KOPT-K1 (cell line): ENCODE results near the gene EML2.
"Not testable (repeated sequence)": the region's sequence is repeated elsewhere in the genome, so short reads cannot be mapped to it uniquely, and the experiment has no call there.

Experiments used
- H3K27ac ChIP-seq: fragments of 200-600 bp; sonication (generic); 2 replicates; pipeline ENCODE4 v1.5.1; 2016; ENCODE audit warnings: antibody characterized with exemption, mild to moderate bottlenecking, low read depth, low read length; ENCODE audit not compliant: poor library complexity, severe bottlenecking
- H3K36me3 ChIP-seq: fragments of 200-600 bp; sonication (generic); 2 replicates; pipeline ENCODE4 v1.5.1; 2017; ENCODE audit warnings: antibody characterized with exemption, mild to moderate bottlenecking, low read length, moderate library complexity; ENCODE audit not compliant: insufficient read depth
- H3K9me3 ChIP-seq: fragments of 200-600 bp; sonication (generic); 2 replicates; pipeline ENCODE4 v1.5.1; 2017; ENCODE audit warnings: antibody characterized with exemption, low read length, mild to moderate bottlenecking; ENCODE audit not compliant: insufficient read depth, poor library complexity, severe bottlenecking

The EML2 gene

DNA sequence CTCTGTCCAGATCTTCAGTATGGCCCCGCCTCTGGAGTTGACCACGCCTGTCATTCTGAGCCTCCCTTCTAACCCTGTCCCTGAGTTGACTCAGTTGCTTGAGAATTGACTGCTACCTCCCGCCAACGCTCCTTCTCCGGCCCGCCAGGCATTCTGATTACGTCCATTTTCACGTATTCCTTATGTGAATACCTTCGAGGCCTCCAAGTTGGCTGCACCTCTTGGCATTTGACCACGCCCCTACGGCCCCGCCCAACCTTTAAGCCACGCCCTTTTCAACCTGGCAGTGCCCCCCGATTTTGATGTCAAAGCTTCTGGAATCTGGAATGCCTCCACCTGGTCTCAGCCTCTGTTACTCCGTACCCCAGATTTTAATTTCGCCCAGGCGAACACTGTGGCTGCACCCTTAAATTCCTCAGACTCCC, 1.7 kb upstream of the EML2 start:
- no peaks in the 10 kb centered on the region for H3K36me3 ChIP-seq
- H3K9me3 ChIP-seq: no peaks in the 10 kb centered on the region
- no peak overlapping the region for H3K27ac ChIP-seq

DNA sequence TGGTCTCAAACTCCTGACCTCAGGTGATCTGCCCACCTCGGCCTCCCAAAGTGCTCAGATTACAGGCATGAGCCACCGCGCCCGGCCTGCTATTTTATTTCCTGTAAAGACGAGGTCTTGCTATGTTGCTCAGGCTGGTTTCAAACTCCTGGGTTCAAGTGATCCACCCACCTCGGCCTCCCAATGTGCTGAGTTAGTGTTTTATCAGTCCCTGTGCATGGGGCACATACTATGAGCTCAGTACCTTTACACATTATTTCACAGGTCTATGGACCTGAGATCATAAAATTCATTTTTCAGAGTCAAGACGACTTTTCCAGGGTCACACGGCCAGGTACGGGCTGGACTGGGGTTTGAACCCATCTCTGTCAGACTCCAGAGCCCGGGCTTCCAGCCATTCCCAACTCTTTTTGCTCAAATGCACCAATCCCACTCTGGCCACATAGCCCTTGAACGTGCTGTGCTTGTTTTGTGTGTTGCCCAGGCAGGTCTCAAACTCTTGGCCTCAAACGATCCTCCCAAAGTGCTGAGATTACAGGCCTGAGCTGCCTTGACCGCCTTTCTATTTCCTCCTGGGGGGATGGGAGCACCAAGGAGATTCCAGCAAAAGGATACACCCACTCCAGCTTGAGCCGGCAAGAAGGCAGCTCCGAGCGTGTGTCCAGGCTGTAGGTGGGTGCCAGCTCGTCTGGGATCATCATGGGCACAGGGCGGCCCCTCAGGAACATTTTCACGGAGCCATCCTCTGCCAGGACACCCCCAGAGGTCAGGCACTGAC, 1.1 kb downstream of the EML2 start:
- H3K36me3 ChIP-seq: no peaks in the 10 kb centered on the region
- no peaks in the 10 kb centered on the region for H3K9me3 ChIP-seq
- H3K27ac ChIP-seq: no peak overlapping the region

DNA sequence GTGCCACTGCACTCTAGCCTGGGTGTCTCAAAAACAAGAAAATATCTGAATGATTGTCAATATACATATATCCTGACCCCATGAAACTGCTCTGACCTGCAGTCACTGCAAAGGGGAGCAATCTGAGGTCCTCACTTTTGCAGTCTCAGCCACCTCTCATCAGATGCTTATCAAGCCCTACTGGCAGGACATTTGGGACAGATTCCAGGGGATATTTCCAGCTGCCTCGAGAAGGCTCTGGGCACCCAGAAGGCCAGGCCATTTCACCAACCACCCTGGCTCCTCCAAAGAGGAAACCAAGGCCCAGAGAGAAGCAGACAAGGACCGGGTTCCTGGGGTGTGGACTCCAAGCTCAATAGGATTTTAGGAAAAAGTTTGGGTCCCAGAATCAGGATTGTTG, 2.3 kb downstream of the EML2 start:
- H3K36me3 ChIP-seq: no peaks in the 10 kb centered on the region
- H3K9me3 ChIP-seq: no peaks in the 10 kb centered on the region
- H3K27ac ChIP-seq: no peak overlapping the region

DNA sequence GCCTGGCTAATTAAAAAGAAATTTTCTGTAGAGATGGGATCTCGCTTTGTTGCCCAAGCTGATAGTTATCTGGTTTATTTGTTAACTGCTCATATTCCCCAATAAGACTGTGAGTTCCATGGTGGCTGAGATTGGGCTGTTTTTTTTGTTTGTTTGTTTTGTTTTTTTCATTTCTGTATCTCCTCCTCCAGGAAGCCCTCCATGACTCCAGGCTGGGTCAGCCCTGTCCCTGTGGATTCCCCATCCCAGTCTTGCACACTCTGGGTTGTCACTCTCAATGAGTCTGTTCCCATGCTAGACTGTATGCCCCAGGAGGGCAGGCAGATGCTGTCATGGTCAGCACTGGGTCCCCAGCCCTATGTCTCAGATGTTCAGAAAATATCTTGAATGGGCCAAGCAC, 2.9 kb downstream of the EML2 start:
- Histone ChIP-seq H3K9me3 (no peaks in the 10 kb centered on the region), H3K36me3 (no peaks in the 10 kb centered on the region), H3K27ac (no peak overlapping the region)

DNA sequence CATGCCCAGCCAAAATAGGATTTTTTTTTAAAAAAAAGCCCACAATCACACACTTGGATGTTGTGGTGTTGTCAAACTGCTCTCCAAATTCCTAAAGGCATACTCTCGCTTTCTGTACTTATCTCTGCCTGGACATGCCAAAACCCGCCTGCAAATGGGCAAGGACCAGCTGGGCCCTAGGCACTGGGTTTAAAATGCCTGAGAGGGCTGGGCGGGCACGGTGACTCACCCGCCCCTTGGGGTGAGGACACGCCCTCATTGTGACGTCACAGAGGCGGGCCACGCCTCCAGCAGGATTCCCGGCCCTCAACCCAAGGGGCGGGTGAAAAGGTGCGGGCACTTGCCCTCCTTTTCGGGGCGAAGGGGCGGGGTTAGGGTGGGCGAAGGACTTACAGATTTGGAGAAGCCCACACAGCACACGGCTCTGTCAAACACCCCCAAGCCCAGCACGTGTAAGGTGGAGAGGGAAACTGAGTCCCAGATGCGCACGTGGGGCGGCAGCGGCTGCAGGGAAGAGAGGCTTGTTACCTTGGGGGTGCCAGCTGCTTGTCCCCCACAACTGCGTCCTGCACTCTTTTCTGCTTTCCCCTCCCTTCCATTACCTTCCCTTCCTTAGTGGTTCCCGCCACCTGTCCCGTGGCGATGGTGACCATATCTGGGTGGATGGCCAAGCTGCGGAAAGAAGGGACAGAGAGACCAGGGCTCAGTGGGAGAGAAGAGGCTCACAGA, 6.6 kb downstream of the EML2 start:
- Histone ChIP-seq H3K9me3 (no peaks in the 10 kb centered on the region), H3K27ac (no peak overlapping the region), H3K36me3 (peaks cover 21% of the 10 kb centered on the region)

DNA sequence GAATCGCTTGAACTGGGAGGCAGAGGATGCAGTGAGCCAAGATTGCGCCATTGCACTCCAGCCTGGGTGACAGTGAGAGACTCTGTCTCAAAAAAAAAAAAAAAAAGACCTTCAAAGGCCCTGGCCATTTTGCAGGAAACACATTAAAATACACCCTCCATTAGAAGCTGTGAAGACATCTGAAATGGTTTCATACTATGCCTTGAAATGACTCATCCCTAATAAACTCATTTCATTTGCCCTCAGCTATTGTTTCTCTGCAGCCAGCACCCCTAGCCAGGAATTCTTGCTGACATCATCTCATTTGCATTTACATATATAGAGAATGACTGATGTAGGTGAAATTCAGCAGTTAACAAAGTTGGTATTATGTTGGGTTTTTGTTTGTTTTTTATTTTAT, 8.7 kb downstream of the EML2 start:
- no peak overlapping the region for H3K27ac ChIP-seq
- H3K9me3 ChIP-seq: no peaks in the 10 kb centered on the region
- peaks cover 35% of the 10 kb centered on the region for H3K36me3 ChIP-seq

DNA sequence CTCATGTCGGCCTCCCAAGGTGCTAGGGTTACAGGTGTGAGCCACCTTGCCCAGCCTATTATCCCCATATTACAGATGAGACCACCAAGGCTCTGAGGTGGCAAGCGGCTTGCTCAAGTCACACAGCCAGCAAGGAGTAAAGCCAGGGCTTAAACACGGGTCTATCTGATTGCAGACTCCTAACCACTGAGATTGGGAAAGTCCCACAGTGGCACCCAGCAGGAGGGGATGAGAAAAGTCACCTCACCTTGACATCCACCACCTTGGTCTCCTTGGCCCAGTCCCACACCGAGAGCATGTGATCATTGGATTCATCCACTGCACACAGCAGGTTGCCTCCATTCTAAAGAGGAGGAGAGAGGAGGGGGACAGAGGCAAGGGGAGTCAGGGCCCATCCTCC, 9.5 kb downstream of the EML2 start:
- peaks cover 35% of the 10 kb centered on the region for H3K36me3 ChIP-seq
- H3K27ac ChIP-seq: no peak overlapping the region

DNA sequence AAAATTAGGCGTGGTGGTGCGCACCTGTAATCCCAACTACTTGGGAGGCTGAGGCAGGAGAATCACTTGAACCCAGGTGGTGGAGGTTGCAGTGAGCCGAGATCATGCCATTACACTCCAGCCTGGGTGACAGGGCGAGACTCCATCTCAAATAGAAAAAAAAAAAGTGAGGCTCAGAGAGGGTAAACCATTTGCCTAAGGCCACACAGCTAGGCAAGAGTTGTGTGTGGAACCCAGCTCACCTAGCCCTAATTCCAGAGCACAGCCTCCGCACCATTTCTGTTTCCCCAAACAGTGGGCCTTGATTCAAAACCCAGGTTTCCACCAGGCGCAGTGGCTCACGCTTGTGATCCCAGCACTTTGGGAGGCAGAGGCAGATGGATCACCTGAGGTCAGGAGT, 11.0 kb downstream of the EML2 start:
- H3K27ac ChIP-seq, H3K9me3 ChIP-seq: not testable (repeated sequence)
- H3K36me3 ChIP-seq: peaks cover 40% of the 10 kb centered on the region

More for the DNA sequence above, 9.5 kb downstream of the EML2 start:
- H3K9me3 ChIP-seq: no peaks in the 10 kb centered on the region

DNA sequence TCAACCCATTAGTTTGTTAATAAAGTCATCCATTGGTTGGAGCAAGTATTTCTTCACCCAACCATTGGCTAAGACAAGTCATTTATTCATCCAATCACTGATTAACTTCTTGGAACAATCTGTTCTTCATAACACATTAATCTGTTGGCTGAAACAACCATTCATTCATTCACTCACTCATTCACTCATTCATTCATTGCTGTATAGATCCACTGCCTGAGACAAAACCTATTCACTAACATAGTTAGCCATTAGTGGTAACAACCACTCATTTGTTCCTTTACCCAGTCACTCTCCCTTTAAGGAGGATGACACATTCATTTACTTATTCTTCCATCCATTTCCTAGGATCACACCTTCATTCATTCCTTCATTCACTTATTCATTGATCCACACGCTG, 15.2 kb downstream of the EML2 start:
- Histone ChIP-seq H3K36me3 (peaks cover 57% of the 10 kb centered on the region), H3K27ac (no peak overlapping the region), H3K9me3 (no peaks in the 10 kb centered on the region)

DNA sequence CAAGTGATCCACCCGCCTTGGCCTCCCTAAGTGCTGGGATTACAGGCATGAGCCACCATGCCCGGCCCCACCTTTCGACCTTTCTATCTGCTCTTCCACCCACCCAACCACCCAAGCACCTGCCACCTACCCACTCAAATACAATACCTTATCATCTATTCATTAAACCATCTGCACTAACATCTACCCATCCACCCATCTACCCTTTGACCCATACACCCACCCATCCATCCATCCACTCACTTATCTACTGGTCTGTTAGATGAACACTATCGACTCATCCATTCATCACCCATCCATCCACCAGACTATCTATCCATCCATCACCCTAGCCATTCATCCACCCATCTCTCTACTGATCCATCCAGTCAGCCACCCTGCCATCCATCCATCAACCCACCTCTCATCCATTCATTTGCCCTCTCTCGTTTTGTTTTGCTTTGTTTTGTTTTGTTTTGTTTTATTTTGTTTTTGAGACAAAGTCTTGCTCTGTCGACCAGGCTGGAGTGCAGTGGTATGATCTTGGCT, 17.2 kb downstream of the EML2 start:
- H3K27ac ChIP-seq: no peak overlapping the region
- H3K9me3 ChIP-seq: no peaks in the 10 kb centered on the region
- H3K36me3 ChIP-seq: peaks cover 42% of the 10 kb centered on the region; the same call in 1 of the 2 replicates

DNA sequence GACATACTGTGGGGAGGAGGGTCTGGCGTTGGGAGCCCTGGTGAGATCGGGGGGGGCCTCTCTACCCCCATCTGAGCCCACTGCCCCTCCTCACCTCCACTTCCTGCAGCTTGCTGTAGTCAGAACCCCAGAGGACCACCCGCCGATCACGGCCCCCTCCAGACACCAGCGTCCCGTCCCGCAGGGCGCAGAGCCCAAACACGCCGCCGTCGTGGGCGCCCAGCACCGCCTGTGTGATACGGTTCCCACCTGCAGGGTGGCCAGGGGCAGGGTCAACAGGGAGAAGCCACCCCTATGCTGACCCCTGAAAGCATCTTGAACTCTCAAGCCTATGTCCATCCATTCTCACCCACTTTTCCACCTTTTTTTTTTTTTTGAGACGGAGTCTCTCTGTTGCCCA, 17.8 kb downstream of the EML2 start:
- H3K9me3 ChIP-seq: no peaks in the 10 kb centered on the region
- H3K36me3 ChIP-seq: peaks cover 39% of the 10 kb centered on the region; the same call in 1 of the 2 replicates
- H3K27ac ChIP-seq: no peak overlapping the region

DNA sequence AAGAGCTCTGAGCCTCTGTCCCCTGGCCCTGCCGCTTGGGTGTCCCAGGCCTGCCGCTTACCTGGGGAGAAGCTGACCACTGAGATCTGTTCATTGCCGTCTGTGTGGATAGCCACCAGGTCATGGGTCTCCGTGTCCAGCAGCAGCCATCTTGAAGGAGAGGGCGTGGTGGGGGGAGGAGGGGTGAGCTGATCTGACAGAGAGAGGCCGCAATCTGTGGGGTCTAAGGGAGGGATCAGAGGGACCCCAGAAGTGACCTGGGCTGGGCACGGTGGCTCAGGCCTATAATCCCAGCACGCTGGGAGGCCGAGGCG, 22.5 kb downstream of the EML2 start:
- Histone ChIP-seq H3K36me3 (peaks cover 67% of the 10 kb centered on the region; the same call in 1 of the 2 replicates), H3K9me3 (no peaks in the 10 kb centered on the region), H3K27ac (no peak overlapping the region)

DNA sequence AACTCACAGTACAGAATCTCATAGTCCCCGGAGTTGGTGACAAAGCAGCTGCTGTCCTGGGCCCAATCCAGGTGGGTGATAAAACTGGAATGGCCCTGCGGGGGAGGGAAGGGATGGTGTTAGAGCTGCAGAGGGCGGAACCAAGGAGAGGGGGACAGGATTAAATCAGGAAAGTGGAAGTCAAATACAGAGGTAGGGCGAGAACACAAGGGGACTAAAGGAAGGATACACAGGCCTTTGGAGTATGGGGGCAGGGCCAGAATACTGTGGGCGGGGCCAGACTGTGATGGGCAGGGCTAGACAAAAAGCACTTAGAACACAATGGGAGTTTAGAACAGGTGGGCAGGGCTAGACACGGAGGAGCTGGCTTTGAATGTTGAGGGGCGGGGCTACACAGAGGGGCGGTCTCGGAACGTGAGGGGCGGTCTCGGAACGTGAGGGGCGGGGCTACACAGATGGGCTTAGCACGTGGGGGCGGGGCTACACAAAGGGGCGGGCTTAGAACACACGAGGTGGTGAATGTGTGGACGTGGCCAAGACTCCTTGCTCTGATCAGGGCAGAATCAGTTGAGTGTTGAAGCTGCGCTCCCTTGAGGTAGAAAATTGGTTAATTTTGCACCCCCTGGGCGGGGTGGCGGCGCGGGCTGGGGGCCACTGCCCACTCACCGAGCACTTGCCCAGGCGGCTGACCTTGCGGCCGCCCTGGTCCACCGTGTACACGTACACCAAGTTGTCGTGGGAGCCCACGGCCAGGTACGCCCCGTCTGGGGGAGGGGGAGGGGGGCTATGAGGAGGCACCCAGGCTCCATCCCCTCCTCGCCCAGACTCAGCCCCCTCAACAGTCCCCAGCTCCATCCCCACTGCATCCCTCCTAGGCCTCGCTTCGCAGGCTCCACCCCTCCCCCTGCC, 23.1 kb downstream of the EML2 start:
- Histone ChIP-seq H3K36me3 (peaks cover 65% of the 10 kb centered on the region; the same call in 1 of the 2 replicates), H3K9me3 (no peaks in the 10 kb centered on the region), H3K27ac (no peak overlapping the region)

DNA sequence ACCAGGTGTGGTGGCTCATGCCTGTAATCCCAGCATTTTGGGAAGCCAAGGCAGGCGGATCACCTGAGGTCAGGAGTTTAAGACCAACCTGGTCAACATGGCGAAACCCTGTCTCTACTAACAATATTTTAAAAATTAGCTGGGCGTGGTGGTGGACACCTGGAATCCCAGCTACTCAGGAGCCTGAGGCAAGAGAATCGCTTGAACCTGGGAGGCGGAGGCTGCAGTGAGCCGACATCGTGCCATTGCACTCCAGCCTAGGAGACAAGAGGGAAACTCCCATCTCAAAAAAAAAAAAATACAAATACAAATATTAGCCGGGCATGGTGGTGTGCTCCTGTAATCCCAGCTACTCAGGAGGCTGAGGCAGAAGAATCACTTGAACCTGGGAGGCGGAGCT, 24.1 kb downstream of the EML2 start:
- H3K36me3 ChIP-seq: peaks cover 66% of the 10 kb centered on the region; the same call in 1 of the 2 replicates
- H3K9me3 ChIP-seq, H3K27ac ChIP-seq: not testable (repeated sequence)
